ENCODE measurements around the gene TMC8.

GRCh38 chr17:78144736-78145641, 14.4 kb downstream of the TMC8 start:
- no peak for TF ChIP-seq POLR2A (IDR thresholded peaks at IDR 0.05; ENCODE audit: low read length)
- TF ChIP-seq JUN (IDR thresholded peaks at IDR 0.05) = no peak
- no peak for TF ChIP-seq RAD21 (conservative IDR thresholded peaks at IDR 0.05 in 1 of 2, IDR thresholded peaks at IDR 0.05 in 1 of 2)
- TF ChIP-seq RFX5 (IDR thresholded peaks at IDR 0.05) = no peak
- TF ChIP-seq, protein P1, sequence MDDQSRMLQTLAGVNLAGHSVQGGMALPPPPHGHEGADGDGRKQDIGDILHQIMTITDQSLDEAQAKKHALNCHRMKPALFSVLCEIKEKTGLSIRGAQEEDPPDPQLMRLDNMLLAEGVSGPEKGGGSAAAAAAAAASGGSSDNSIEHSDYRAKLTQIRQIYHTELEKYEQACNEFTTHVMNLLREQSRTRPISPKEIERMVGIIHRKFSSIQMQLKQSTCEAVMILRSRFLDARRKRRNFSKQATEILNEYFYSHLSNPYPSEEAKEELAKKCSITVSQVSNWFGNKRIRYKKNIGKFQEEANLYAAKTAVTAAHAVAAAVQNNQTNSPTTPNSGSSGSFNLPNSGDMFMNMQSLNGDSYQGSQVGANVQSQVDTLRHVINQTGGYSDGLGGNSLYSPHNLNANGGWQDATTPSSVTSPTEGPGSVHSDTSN (IDR thresholded peaks at IDR 0.05) = no peak
- TF ChIP-seq, protein P2, sequence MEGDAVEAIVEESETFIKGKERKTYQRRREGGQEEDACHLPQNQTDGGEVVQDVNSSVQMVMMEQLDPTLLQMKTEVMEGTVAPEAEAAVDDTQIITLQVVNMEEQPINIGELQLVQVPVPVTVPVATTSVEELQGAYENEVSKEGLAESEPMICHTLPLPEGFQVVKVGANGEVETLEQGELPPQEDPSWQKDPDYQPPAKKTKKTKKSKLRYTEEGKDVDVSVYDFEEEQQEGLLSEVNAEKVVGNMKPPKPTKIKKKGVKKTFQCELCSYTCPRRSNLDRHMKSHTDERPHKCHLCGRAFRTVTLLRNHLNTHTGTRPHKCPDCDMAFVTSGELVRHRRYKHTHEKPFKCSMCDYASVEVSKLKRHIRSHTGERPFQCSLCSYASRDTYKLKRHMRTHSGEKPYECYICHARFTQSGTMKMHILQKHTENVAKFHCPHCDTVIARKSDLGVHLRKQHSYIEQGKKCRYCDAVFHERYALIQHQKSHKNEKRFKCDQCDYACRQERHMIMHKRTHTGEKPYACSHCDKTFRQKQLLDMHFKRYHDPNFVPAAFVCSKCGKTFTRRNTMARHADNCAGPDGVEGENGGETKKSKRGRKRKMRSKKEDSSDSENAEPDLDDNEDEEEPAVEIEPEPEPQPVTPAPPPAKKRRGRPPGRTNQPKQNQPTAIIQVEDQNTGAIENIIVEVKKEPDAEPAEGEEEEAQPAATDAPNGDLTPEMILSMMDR (IDR thresholded peaks at IDR 0.05) = no peak
